OCI-LY7 (cell line): ENCODE data around the gene LTO1. TPM values are rescaled to one million over a fixed set of nuclear protein-coding genes. Genes with fewer than 3 reads are reported as not detected.

Source experiments
- BruUV-seq: library from RNA; stranded (reverse); fragments of 400-500 nt; replicated peaks from 2 replicates; lab custom pipeline; 2021; lab: Mats Ljungman, UMichigan
- CTCF ChIA-PET: fragments of 300-600 bp; sonication (Branson Sonifier 250); formaldehyde crosslinking; loops from one replicate; lab custom pipeline; 2022; ENCODE audit warnings: antibody characterized with exemption; ENCODE audit not compliant: unreplicated experiment; lab: Charles Lee
- POLR2A ChIA-PET: fragments of 300-600 bp; sonication (Branson Sonifier 250); formaldehyde crosslinking; loops from one replicate; lab custom pipeline; 2022; ENCODE audit warnings: antibody characterized with exemption; lab: Charles Lee
- DNase-seq: peaks from one replicate; pipeline ENCODE4 v3.0.0-alpha.2; 2015; ENCODE audit warnings: low spot score
- H2AFZ ChIP-seq: fragments of 200-600 bp; sonication (generic), shearing (Covaris generic); 2 replicates; pipeline ENCODE4 v1.6.1; 2014; ENCODE audit warnings: mild to moderate bottlenecking, antibody characterized with exemption, low read length, moderate library complexity
- H3K27ac ChIP-seq: fragments of 200-600 bp; sonication (generic); 2 replicates; pipeline ENCODE4 v1.5.1; 2014; ENCODE audit warnings: mixed run types, low read depth, mild to moderate bottlenecking, moderate library complexity, low read length, inconsistent platforms; ENCODE audit not compliant: poor library complexity, severe bottlenecking
- H3K36me3 ChIP-seq: fragments of 200-600 bp; sonication (generic); 2 replicates; pipeline ENCODE4 v1.6.1; 2014; ENCODE audit warnings: mild to moderate bottlenecking, antibody characterized with exemption, low read length, moderate library complexity, mixed read lengths; ENCODE audit not compliant: insufficient read depth
- H3K4me1 ChIP-seq: fragments of 200-600 bp; sonication (generic); 2 replicates; pipeline ENCODE4 v1.5.1; 2014; ENCODE audit warnings: mild to moderate bottlenecking, low read length; ENCODE audit not compliant: insufficient read depth, poor library complexity, severe bottlenecking
- H3K4me2 ChIP-seq: fragments of 200-600 bp; sonication (generic); 2 replicates; pipeline ENCODE4 v1.6.1; 2014; ENCODE audit warnings: mild to moderate bottlenecking, low read length
- H3K4me3 ChIP-seq: fragments of 200-600 bp; sonication (generic); 2 replicates; pipeline ENCODE4 v1.5.1; 2014; ENCODE audit warnings: mild to moderate bottlenecking, low read depth, low read length; ENCODE audit not compliant: poor library complexity, severe bottlenecking
- H3K79me2 ChIP-seq: fragments of 200-600 bp; sonication (generic); 2 replicates; pipeline ENCODE4 v1.6.1; 2016; ENCODE audit warnings: low read depth, mild to moderate bottlenecking, low read length, moderate library complexity, mixed read lengths; ENCODE audit not compliant: insufficient read depth
- H3K9me2 ChIP-seq: fragments of 200-600 bp; sonication (generic); 2 replicates; pipeline ENCODE4 v1.6.1; 2016; ENCODE audit warnings: mild to moderate bottlenecking, low read length, mixed read lengths; ENCODE audit not compliant: insufficient read depth
- H3K9me3 ChIP-seq: fragments of 200-600 bp; sonication (generic); 2 replicates; pipeline ENCODE4 v1.6.1; 2014; ENCODE audit warnings: mild to moderate bottlenecking, mixed run types, low read length, mixed read lengths
- H4K20me1 ChIP-seq: fragments of 200-600 bp; sonication (generic); 2 replicates; pipeline ENCODE4 v1.6.1; 2014; ENCODE audit warnings: mild to moderate bottlenecking, antibody characterized with exemption, low read length, moderate library complexity, mixed read lengths; ENCODE audit not compliant: insufficient read depth
- EZH2phosphoT487 ChIP-seq: fragments of 200-600 bp; sonication (generic); IDR thresholded peaks from 2 replicates; pipeline ENCODE4 v1.6.1; 2018; ENCODE audit warnings: low read depth, borderline replicate concordance, mild to moderate bottlenecking, mixed run types, antibody characterized with exemption, low read length, moderate library complexity, mixed read lengths
- intact Hi-C: fragments of 100-400 bp; cut with micrococcal nuclease; formaldehyde crosslinking; loops from one replicate; pipeline ENCODE4 v1.10.0; 2022; ENCODE audit not compliant: unreplicated experiment
- total RNA-seq, 2 experiments: library from RNA; depleted of rRNA in 1 of 2; stranded (reverse); fragments of >200 nt in 1 of 2; shearing (Covaris generic) in 1 of 2; gene quantifications; 2 replicates each; pipeline ENCODE4 v1.2.3, GENCODE V29; 2014 to 2022
- TF ChIP-seq, protein P1 (sequence below): fragments of 200-600 bp; sonication (generic); conservative IDR thresholded peaks from 2 replicates; pipeline ENCODE4 v1.5.1; 2014; ENCODE audit warnings: mild to moderate bottlenecking, antibody characterized with exemption, low read length, moderate library complexity, mixed read lengths

Gene LTO1
- total RNA-seq, 2 experiments from 2014 or later = 28.8 to 35.9 TPM

DNA sequence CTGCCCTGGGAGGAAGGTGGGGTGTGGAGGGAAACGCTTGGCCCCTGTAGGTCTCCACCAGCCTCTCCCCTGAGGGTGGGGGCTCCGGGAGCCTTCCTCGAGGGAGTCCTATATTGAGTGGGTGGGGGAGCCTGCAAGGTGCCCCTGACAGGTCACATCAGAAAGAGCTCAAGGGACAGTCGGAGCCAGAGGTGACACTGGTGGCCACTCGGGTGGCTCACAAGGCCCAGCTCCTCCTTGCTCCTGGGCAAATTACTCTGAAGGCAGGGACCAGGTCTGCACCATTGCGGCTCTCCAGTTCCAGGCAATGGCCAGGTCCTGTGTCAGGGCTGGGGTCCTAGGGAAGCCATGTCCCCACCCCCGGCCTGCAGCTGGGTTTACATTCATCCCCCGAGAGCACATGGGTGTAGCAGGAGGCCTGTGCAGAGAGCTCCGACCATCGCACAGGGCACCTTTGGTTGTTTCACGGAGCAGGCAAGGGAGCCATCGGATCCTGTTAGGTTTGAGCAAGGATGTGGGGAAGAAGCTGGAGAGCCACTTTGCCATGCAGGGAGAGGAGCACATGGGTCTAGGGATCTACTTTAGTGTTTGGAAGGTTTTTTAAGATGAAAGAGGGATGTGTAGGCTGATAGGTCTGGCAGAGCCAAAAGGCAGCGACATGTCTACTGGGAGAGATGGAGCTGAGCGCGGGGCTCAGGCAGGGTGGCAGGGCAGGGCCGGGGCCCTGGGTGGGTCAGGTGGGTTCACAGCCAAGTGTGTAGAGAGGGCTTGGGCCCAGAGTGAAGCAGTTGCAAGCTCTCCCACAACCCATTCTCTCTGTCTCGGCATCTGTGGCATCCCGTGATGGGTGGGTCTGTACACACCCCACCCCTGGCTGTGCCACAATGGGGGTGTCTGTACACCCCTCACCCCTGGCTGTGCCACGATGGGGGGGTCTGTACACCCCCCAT, 19.4 kb downstream of the LTO1 start:
- Histone ChIP-seq H3K4me1 (no peaks in the 10 kb centered on the region), H2AFZ (no peak overlapping the region), H3K4me2 (no peak overlapping the region), H3K9me3 (no peaks in the 10 kb centered on the region), H3K4me3 (no peak overlapping the region), H3K79me2 (no peaks in the 10 kb centered on the region), H3K27ac (no peak overlapping the region), H4K20me1 (no peaks in the 10 kb centered on the region), H3K36me3 (no peaks in the 10 kb centered on the region), H3K9me2 (no peaks in the 10 kb centered on the region)
- ChIA-PET CTCF (no interaction called here), POLR2A (no interaction called here)
- no TSS peak for BruUV-seq
- DNase-seq = no peak
- intact Hi-C loops = no loop called here
- TF ChIP-seq, protein P1, sequence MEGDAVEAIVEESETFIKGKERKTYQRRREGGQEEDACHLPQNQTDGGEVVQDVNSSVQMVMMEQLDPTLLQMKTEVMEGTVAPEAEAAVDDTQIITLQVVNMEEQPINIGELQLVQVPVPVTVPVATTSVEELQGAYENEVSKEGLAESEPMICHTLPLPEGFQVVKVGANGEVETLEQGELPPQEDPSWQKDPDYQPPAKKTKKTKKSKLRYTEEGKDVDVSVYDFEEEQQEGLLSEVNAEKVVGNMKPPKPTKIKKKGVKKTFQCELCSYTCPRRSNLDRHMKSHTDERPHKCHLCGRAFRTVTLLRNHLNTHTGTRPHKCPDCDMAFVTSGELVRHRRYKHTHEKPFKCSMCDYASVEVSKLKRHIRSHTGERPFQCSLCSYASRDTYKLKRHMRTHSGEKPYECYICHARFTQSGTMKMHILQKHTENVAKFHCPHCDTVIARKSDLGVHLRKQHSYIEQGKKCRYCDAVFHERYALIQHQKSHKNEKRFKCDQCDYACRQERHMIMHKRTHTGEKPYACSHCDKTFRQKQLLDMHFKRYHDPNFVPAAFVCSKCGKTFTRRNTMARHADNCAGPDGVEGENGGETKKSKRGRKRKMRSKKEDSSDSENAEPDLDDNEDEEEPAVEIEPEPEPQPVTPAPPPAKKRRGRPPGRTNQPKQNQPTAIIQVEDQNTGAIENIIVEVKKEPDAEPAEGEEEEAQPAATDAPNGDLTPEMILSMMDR = no peak
- no peak for TF ChIP-seq EZH2phosphoT487

DNA sequence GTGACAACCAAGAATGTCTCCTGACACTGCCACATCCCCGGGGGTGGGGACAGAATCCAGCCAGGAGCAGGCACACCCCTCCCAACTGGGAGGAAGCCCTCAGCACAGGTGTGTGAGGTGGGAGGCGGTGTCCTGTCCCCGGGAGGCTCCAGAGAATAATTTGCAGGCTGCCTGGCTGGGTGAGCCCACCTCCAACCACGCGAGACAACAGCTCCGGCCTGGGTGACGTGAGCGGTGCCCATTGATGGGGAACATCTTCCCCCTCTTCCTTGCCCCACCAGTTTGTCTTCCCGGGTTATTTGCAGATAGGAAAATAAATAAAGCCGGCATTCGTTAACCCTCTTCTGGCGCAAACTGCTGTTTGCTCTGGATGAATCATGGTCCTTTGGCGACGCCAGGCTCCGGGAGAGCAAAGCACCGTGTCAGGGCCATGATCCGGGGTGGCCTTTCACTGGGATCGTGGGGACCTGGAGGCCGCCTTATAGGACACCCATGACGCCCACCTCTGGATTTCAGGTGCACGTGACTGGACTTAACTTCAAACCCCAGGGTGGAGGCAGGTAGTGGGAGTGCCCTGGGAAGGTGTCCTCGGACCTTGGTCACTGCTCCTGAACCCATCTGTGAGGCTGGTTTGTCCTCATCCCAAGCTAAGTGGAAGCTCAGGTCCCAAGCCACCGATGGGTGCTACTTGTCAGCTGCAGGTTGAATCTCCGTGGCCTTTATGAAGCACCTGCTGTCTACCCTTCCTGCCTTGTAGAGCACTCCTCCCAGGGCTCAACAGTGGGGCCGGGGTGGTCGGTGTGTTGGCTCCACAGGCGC, 20.3 kb downstream of the LTO1 start:
- POLR2A ChIA-PET = no interaction called here

More for the DNA sequence above, 20.3 kb downstream of the LTO1 start:
- H3K4me3 ChIP-seq = no peak overlapping the region
- TF ChIP-seq, protein P1 = no peak
- no peak for TF ChIP-seq EZH2phosphoT487
- intact Hi-C loops = no loop called here
- no peak for DNase-seq
- H3K9me2 ChIP-seq = no peaks in the 10 kb centered on the region
- CTCF ChIA-PET = no interaction called here
- no peak overlapping the region for H3K4me2 ChIP-seq
- H3K9me3 ChIP-seq = no peaks in the 10 kb centered on the region
- no peaks in the 10 kb centered on the region for H3K36me3 ChIP-seq
- H3K27ac ChIP-seq = no peak overlapping the region
- no peaks in the 10 kb centered on the region for H3K79me2 ChIP-seq
- BruUV-seq = no TSS peak
- H3K4me1 ChIP-seq = no peaks in the 10 kb centered on the region
- H2AFZ ChIP-seq = no peak overlapping the region
- H4K20me1 ChIP-seq = no peaks in the 10 kb centered on the region
